ENCODE data around the gene F2. TPM values are rescaled to one million over a fixed set of nuclear protein-coding genes. Genes with fewer than 3 reads are reported as not detected.

Gene F2
- total RNA-seq, 1 donor from 2014 or later = 22.8 TPM

DNA sequence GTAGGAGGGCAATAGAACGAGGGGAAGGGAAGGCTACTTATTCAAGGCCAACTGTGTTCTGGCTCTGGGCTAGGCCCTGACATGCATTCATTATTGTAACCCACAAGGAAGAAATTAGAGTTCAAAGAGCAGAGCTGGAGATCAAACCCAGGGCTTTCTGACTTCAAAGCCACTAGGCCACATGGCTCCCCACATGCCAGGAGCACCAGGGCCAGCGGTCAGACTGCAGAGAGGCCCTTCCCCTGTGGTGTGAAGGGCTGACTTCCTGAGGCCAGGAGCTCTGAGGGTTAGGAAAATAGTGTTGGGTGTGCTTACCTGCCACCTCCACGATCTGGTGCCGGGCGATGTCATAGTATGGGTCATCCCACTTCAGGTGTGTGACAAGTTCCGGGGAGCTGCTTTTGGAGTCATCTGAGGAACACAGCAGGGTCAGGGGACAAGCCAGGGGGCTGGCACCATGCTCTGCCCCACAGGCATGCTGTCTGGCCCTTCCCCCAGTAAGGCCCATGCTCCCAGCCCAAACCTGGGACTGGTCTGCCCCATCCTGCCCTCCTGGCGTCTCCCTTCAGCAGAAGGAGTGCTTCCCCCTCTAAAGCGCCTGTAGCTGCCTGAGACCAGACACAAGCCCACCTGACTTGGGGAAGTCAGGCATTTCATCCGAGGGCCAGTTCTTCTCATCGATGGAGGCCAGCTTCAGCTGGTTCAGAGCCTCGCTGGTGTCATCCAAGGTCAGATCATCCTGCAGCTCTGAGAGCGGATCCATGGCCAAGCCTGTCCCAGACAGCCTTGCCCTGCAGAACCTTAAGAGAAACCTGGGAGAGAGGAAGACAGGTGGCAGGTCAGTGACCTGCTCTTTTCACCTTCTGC lies 23.4 kb upstream of the F2 start:
- H3K36me3 Mint-ChIP-seq (ENCODE audit: insufficient read depth) = peaks cover 5% of the 10 kb centered on the region
- H3K27ac Mint-ChIP-seq = no peak overlapping the region
- H3K4me1 Mint-ChIP-seq (ENCODE audit: low read depth) = peaks cover 10% of the 10 kb centered on the region
- TF ChIP-seq, protein P1, sequence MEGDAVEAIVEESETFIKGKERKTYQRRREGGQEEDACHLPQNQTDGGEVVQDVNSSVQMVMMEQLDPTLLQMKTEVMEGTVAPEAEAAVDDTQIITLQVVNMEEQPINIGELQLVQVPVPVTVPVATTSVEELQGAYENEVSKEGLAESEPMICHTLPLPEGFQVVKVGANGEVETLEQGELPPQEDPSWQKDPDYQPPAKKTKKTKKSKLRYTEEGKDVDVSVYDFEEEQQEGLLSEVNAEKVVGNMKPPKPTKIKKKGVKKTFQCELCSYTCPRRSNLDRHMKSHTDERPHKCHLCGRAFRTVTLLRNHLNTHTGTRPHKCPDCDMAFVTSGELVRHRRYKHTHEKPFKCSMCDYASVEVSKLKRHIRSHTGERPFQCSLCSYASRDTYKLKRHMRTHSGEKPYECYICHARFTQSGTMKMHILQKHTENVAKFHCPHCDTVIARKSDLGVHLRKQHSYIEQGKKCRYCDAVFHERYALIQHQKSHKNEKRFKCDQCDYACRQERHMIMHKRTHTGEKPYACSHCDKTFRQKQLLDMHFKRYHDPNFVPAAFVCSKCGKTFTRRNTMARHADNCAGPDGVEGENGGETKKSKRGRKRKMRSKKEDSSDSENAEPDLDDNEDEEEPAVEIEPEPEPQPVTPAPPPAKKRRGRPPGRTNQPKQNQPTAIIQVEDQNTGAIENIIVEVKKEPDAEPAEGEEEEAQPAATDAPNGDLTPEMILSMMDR (IDR thresholded peaks at IDR 0.05; ENCODE audit: unreplicated experiment) = no peak
- DNase-seq (ENCODE audit: low spot score, unreplicated experiment) = no peak
- no peaks in the 10 kb centered on the region for H3K27me3 Mint-ChIP-seq
- H3K9me3 Mint-ChIP-seq (ENCODE audit: low read depth) = no peaks in the 10 kb centered on the region
- H3K4me3 Mint-ChIP-seq (ENCODE audit: low read depth) = no peak overlapping the region

DNA sequence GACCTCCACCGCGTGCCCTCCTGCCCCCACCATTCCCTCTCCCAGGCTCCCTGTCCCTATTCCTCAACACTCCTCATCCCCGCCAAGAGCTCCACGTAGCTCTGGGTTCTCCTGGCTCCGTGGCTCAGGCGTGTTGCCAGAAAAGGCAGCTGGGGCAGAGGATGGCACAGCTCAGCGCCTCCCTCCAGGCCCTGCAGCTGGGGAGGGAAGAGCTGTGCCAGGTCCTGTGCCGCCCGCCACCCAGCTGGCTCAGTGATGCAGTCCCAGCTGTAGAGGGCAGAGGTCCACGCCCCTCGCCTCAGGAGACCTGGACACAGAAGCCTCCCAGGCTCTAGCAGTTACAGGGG lies 22.8 kb upstream of the F2 start:
- Mint-ChIP-seq H3K27ac (no peak overlapping the region), H3K4me3 (ENCODE audit: low read depth) (no peak overlapping the region), H3K27me3 (no peaks in the 10 kb centered on the region), H3K9me3 (ENCODE audit: low read depth) (no peaks in the 10 kb centered on the region), H3K4me1 (ENCODE audit: low read depth) (peaks cover 10% of the 10 kb centered on the region), H3K36me3 (ENCODE audit: insufficient read depth) (peaks cover 3% of the 10 kb centered on the region)
- TF ChIP-seq, protein P1 (IDR thresholded peaks at IDR 0.05; ENCODE audit: unreplicated experiment) = no peak
- no peak for DNase-seq (ENCODE audit: low spot score, unreplicated experiment)

DNA sequence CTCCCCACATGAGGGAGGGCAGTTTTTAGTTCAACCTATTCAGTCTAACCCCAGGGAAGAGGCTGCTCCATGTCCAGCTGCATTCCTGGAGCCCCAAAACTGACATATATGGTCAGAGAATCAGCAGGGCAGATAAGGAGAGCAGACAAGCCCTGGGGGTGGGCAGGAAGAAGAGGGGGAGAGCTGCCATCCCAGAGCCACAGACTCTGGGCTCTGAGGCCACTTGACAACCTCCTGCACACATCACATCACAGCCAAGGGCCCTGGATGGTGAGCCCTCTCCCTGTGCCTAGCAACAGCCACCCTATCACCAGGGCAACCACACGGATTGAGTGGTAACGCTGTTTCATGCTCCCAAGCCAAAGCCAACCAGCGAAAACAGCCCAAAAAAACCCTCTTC lies 21.7 kb upstream of the F2 start:
- TF ChIP-seq, protein P1 (IDR thresholded peaks at IDR 0.05; ENCODE audit: unreplicated experiment) = no peak
- no peaks in the 10 kb centered on the region for H3K9me3 Mint-ChIP-seq (ENCODE audit: low read depth)
- no peaks in the 10 kb centered on the region for H3K27me3 Mint-ChIP-seq
- no peak for DNase-seq (ENCODE audit: low spot score, unreplicated experiment)
- peak overlapping the region; percentile 4 for H3K27ac Mint-ChIP-seq
- peaks cover 3% of the 10 kb centered on the region for H3K36me3 Mint-ChIP-seq (ENCODE audit: insufficient read depth)
- H3K4me3 Mint-ChIP-seq (ENCODE audit: low read depth) = peak overlapping the region; percentile 47
- H3K4me1 Mint-ChIP-seq (ENCODE audit: low read depth) = peaks cover 16% of the 10 kb centered on the region

DNA sequence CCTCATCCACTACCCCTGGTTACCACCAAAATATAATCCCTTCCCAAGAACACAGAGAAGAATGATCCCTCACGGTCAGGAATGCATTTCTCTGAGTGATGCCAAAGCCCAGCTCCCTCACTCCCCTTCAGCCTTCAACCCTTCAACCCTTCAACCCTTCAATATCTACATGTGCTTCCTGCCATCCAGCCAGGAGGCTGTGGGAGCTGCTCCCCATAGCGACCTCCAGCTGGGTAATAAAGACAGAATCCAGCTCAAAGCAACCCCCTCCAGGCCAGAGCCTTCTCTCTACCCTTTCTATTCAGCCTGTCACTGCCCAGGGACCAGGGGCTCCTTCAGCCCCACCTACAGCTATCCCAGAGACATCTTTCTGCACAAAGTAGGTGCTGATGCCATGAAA lies 21.3 kb upstream of the F2 start:
- Mint-ChIP-seq H3K9me3 (ENCODE audit: low read depth) (no peaks in the 10 kb centered on the region), H3K36me3 (ENCODE audit: insufficient read depth) (peaks cover 6% of the 10 kb centered on the region), H3K27ac (peak overlapping the region; percentile 4), H3K4me1 (ENCODE audit: low read depth) (peaks cover 19% of the 10 kb centered on the region), H3K27me3 (no peaks in the 10 kb centered on the region), H3K4me3 (ENCODE audit: low read depth) (peak overlapping the region; percentile 47)
- TF ChIP-seq, protein P1 (IDR thresholded peaks at IDR 0.05; ENCODE audit: unreplicated experiment) = no peak
- DNase-seq (ENCODE audit: low spot score, unreplicated experiment) = no peak

DNA sequence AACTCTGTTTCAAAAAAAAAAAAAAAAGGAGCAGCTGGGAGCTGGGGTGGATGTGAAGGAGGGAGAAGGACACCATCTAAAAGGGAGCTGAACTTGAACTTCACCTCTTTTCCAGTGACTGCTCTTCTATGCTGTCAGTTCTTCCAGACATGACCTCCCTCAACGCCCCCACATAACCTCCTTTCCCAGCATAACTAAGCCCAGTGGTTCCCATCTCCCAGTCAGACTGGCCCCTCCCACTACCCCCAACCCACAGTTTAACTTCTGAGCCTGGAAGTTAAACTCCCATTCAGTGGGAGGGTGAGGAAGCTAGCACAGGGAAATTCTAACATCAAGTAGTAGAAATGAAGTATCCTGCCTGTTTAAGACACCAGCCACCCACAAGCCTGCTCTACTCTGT lies 20.4 kb upstream of the F2 start:
- peak overlapping the region; percentile 33 for H3K4me3 Mint-ChIP-seq (ENCODE audit: low read depth)

More for the DNA sequence above, 20.4 kb upstream of the F2 start:
- H3K36me3 Mint-ChIP-seq (ENCODE audit: insufficient read depth) = peaks cover 7% of the 10 kb centered on the region
- H3K9me3 Mint-ChIP-seq (ENCODE audit: low read depth) = no peaks in the 10 kb centered on the region
- DNase-seq (ENCODE audit: low spot score, unreplicated experiment) = no peak
- peaks cover 19% of the 10 kb centered on the region for H3K4me1 Mint-ChIP-seq (ENCODE audit: low read depth)
- TF ChIP-seq, protein P1 (IDR thresholded peaks at IDR 0.05; ENCODE audit: unreplicated experiment) = no peak
- H3K27ac Mint-ChIP-seq = peak overlapping the region; percentile 37
- no peaks in the 10 kb centered on the region for H3K27me3 Mint-ChIP-seq

Data from progenitor cell of endocrine pancreas (in vitro differentiated cells).